ENCODE data around the gene ZDHHC17. TPM values are rescaled to one million over a fixed set of nuclear protein-coding genes. Genes with fewer than 3 reads are reported as not detected.

Gene ZDHHC17
- total RNA-seq, 1 donor from 2014 or later: 42.5 TPM

DNA sequence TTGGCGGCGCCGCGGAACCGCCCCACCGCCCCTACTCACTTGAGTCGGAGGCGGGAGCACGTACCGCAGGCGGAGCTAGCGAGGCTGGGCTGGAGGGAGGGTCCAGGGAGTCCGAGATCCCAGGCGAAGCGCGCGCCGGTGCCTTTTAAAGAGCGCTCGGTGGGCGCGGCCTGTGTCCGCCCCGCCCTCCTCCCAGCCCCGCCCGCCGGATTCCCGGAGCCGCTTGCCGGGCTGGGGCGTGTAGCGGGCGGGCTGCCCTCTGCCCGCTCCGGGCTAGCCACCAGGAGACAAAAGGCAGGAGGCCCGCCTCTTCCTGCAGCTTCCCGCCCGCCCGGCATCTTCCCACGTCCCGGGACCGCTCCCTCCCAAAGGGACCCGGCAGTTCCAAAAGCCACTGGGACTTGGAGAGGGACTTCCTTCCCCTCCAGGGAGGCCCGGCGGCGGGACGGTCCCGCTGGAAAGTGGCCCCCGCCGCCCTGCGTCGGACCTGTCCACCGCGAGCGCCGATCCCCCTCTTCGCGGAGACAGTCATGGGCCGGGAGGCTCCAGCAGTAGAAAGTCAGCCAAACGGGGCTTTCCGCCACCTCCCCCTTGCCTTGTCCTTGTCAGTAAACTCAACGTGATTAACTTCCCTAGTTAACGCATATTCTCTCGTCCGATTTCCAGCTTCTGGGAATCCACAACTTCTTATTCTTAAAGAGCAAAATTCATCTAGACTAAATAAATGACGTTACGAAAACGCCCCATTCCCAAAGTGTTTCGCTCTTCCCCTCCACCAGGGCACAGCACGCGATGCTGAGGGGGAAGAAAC, 115.2 kb downstream of the ZDHHC17 start, which contains the start of gene CSRP2:
Gene CSRP2 (minus strand): TSS at position 121 of the 811 bp plus-strand sequence. CDS start 12,759 bp downstream, outside the sequence.
- Mint-ChIP-seq H3K27me3 (no peaks in the 10 kb centered on the region), H3K27ac (peak within 1 kb of the TSS; percentile 93), H3K9me3 (peaks cover 4% of the 10 kb centered on the region), H3K4me3 (peak within 1 kb of the TSS; percentile 99), H3K36me3 (peaks cover 5% of the 10 kb centered on the region), H3K4me1 (ENCODE audit: unreplicated experiment) (peaks cover 33% of the 10 kb centered on the region)
- TF ChIP-seq, protein P1, sequence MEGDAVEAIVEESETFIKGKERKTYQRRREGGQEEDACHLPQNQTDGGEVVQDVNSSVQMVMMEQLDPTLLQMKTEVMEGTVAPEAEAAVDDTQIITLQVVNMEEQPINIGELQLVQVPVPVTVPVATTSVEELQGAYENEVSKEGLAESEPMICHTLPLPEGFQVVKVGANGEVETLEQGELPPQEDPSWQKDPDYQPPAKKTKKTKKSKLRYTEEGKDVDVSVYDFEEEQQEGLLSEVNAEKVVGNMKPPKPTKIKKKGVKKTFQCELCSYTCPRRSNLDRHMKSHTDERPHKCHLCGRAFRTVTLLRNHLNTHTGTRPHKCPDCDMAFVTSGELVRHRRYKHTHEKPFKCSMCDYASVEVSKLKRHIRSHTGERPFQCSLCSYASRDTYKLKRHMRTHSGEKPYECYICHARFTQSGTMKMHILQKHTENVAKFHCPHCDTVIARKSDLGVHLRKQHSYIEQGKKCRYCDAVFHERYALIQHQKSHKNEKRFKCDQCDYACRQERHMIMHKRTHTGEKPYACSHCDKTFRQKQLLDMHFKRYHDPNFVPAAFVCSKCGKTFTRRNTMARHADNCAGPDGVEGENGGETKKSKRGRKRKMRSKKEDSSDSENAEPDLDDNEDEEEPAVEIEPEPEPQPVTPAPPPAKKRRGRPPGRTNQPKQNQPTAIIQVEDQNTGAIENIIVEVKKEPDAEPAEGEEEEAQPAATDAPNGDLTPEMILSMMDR (conservative IDR thresholded peaks at IDR 0.05): peak; percentile 74
- peak; percentile 94 for DNase-seq (ENCODE audit: extremely low spot score, unreplicated experiment)

DNA sequence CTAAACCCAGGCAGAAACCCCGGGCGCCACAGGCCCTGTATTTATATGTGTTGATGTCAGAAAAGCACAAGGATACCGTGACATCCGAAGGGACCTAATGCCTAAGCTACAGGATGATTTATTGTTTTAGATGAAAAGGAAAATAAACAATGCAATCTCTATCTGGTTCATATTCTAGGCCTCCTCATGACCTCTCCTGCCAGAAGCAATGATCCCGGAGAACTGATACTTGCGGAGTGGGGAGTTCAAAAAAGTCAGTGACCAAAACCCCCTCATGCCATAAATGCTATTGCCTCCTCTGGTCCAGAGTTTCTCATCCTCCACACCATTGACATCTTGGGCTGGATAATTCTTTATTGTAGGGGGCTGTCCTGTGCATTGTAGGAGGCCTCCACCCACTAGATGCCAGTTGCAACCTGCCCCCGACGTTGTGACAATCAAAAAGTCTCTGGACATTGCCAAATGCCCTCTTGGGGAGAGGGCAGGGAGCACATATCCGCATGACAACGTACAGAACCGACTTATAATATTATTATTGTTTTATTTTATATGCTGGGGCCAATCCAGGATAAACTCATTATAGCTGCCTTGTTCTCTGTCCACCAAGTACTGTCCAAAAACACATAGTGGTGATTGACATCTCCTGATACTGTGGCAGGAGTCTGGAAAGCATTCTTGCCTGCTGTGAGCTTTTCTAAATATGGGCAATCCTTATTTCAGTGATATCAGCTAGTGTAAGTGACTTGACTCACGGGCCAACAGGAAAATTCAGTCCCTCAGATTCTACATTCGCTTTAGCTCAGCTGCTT, 116.0 kb downstream of the ZDHHC17 start:
- H3K4me3 Mint-ChIP-seq: peak overlapping the region; percentile 91
- H3K36me3 Mint-ChIP-seq: peaks cover 4% of the 10 kb centered on the region
- no peaks in the 10 kb centered on the region for H3K27me3 Mint-ChIP-seq
- H3K9me3 Mint-ChIP-seq: peaks cover 4% of the 10 kb centered on the region
- H3K27ac Mint-ChIP-seq: peak overlapping the region; percentile 93
- peaks cover 30% of the 10 kb centered on the region for H3K4me1 Mint-ChIP-seq (ENCODE audit: unreplicated experiment)
- TF ChIP-seq, protein P1 (conservative IDR thresholded peaks at IDR 0.05): peak; percentile 4
- no peak for DNase-seq (ENCODE audit: extremely low spot score, unreplicated experiment)

DNA sequence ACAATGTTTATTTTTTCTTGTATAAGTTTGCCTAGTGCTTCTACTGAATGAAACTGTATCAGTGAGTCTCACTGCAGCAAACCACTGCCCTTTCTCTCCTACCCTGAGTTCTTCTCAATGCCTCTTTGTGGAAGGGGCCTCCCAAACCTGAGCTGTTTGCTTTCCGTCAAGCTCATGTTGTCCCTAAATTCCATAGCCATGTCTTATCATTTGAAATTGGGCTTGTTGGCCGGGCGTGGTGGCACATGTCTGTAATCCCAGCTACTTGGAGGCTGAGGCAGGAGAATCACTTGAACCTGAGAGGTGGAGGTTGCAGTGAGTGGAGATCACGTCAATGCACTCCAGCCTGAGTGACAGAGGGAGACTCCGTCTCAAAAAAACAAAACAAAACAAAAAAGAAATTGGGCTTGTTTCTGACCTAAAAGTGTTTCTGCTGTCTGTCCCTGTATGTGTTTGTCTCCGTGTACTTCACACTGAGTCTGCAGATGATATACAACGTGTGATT, 116.7 kb downstream of the ZDHHC17 start:
- no peaks in the 10 kb centered on the region for H3K27me3 Mint-ChIP-seq
- no peak for DNase-seq (ENCODE audit: extremely low spot score, unreplicated experiment)
- H3K4me1 Mint-ChIP-seq (ENCODE audit: unreplicated experiment): peaks cover 26% of the 10 kb centered on the region
- TF ChIP-seq, protein P1 (conservative IDR thresholded peaks at IDR 0.05): no peak
- no peaks in the 10 kb centered on the region for H3K36me3 Mint-ChIP-seq
- H3K9me3 Mint-ChIP-seq: peaks cover 4% of the 10 kb centered on the region
- H3K27ac Mint-ChIP-seq: peak overlapping the region; percentile 93
- H3K4me3 Mint-ChIP-seq: peak overlapping the region; percentile 91

DNA sequence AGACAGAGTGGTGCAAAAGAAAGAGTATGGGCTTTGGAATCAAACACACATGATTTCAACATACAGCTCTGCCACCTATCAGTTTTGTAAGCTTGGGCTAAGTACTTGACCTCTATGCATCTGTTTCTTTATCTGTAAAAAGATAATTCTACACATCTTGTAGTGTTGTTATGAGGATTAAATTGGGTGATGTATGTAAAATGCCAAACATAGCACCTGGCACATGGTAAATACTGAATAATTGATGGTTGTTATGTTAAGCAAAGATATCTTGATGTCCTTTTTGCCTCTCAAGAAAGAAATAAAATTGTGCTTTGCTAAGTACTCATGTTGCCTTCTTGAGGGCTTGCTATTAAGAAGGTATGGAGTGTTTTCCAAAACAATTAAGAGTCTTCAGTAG, 117.2 kb downstream of the ZDHHC17 start:
- no peak for DNase-seq (ENCODE audit: extremely low spot score, unreplicated experiment)
- no peaks in the 10 kb centered on the region for H3K27me3 Mint-ChIP-seq
- H3K9me3 Mint-ChIP-seq: peaks cover 4% of the 10 kb centered on the region
- H3K27ac Mint-ChIP-seq: peak overlapping the region; percentile 37
- no peaks in the 10 kb centered on the region for H3K36me3 Mint-ChIP-seq
- TF ChIP-seq, protein P1 (conservative IDR thresholded peaks at IDR 0.05): no peak
- peaks cover 22% of the 10 kb centered on the region for H3K4me1 Mint-ChIP-seq (ENCODE audit: unreplicated experiment)
- no peak overlapping the region for H3K4me3 Mint-ChIP-seq

DNA sequence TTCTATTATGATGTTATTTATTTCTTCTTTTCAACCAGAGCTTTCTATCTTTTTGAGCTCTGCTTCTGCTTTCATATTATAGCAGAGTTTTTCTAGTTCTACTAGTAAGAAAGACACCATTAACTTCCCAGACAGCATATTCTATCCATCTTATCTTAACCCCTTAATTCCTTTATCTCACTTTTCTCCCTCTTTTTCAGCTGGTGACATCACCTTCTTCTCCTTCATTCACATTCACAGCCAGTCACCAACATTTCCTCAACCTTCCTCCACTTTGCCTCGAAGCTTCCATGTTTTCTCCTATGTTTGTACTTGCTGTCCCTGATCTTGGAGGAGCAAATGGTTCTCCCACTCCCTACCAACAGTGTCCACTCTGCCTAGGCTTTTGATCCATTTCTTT, 118.5 kb downstream of the ZDHHC17 start:
- Mint-ChIP-seq H3K27ac (no peak overlapping the region), H3K27me3 (no peaks in the 10 kb centered on the region), H3K4me1 (ENCODE audit: unreplicated experiment) (peaks cover 15% of the 10 kb centered on the region), H3K36me3 (no peaks in the 10 kb centered on the region), H3K9me3 (peaks cover 4% of the 10 kb centered on the region), H3K4me3 (peak overlapping the region; percentile 5)
- DNase-seq (ENCODE audit: extremely low spot score, unreplicated experiment): no peak
- TF ChIP-seq, protein P1 (conservative IDR thresholded peaks at IDR 0.05): no peak
